Prostate gland (tissue), 2 donors: ENCODE measurements around the gene NIPAL3.

ENCODE experiments used
- POLR2A ChIP-seq: fragments of 450-650 bp; IDR thresholded peaks from one replicate; pipeline ENCODE4 v1.6.1; 2016; ENCODE audit warnings: antibody characterized with exemption, mild to moderate bottlenecking
- TF ChIP-seq, protein P1 (sequence below), 4 experiments: fragments of 200-600 bp in 2 of 4; fragments of 450-650 bp in 2 of 4; sonication (generic) in 2 of 4; IDR thresholded peaks; 1 replicate in 3 of 4; 2 replicates in 1 of 4; pipeline ENCODE4 v1.5.1; 2016 to 2019; ENCODE audit warnings: antibody characterized with exemption in 4 of 4, mild to moderate bottlenecking in 2 of 4, moderate library complexity in 2 of 4

GRCh38 chr1:24424990-24425389 is 9.4 kb downstream of the NIPAL3 start:
- TF ChIP-seq, protein P1, sequence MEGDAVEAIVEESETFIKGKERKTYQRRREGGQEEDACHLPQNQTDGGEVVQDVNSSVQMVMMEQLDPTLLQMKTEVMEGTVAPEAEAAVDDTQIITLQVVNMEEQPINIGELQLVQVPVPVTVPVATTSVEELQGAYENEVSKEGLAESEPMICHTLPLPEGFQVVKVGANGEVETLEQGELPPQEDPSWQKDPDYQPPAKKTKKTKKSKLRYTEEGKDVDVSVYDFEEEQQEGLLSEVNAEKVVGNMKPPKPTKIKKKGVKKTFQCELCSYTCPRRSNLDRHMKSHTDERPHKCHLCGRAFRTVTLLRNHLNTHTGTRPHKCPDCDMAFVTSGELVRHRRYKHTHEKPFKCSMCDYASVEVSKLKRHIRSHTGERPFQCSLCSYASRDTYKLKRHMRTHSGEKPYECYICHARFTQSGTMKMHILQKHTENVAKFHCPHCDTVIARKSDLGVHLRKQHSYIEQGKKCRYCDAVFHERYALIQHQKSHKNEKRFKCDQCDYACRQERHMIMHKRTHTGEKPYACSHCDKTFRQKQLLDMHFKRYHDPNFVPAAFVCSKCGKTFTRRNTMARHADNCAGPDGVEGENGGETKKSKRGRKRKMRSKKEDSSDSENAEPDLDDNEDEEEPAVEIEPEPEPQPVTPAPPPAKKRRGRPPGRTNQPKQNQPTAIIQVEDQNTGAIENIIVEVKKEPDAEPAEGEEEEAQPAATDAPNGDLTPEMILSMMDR (IDR thresholded peaks at IDR 0.05) = no peak
- no peak for TF ChIP-seq POLR2A
